ENCODE data around the gene IL36RN.

Gene IL36RN

GRCh38 chr2:113075030-113075429 lies 16.0 kb downstream of the IL36RN start:
- Histone ChIP-seq H3K27ac (ENCODE audit: low read length) (no peak overlapping the region), H3K27me3 (ENCODE audit: low read depth, low read length) (no peaks in the 10 kb centered on the region), H3K36me3 (ENCODE audit: control insufficient read depth in 1 of 2, insufficient read depth in 2 of 2, low read length in 2 of 2) (no peaks in the 10 kb centered on the region), H3K4me1 (ENCODE audit: control insufficient read depth in 1 of 2, insufficient read depth in 2 of 2, low read length in 2 of 2) (no peaks in the 10 kb centered on the region), H3K4me3 (ENCODE audit: low read depth in 1 of 2, low read length in 2 of 2) (no peak overlapping the region), H3K9me3 (ENCODE audit: control insufficient read depth in 1 of 2, low read length in 2 of 2) (no peaks in the 10 kb centered on the region)

GRCh38 chr2:113075600-113075999 lies 16.6 kb downstream of the IL36RN start:
- Histone ChIP-seq H3K27ac (ENCODE audit: low read length) (no peak overlapping the region), H3K36me3 (ENCODE audit: control insufficient read depth in 1 of 2, insufficient read depth in 2 of 2, low read length in 2 of 2) (no peaks in the 10 kb centered on the region), H3K9me3 (ENCODE audit: control insufficient read depth in 1 of 2, low read length in 2 of 2) (no peaks in the 10 kb centered on the region), H3K27me3 (ENCODE audit: low read depth, low read length) (no peaks in the 10 kb centered on the region), H3K4me1 (ENCODE audit: control insufficient read depth in 1 of 2, insufficient read depth in 2 of 2, low read length in 2 of 2) (no peaks in the 10 kb centered on the region), H3K4me3 (ENCODE audit: low read depth in 1 of 2, low read length in 2 of 2) (no peak overlapping the region)

GRCh38 chr2:113076954-113077669 lies 18.1 kb downstream of the IL36RN start:
- H3K4me1 ChIP-seq (ENCODE audit: control insufficient read depth in 1 of 2, insufficient read depth in 2 of 2, low read length in 2 of 2): no peaks in the 10 kb centered on the region
- H3K27me3 ChIP-seq (ENCODE audit: low read depth, low read length): no peaks in the 10 kb centered on the region
- no peaks in the 10 kb centered on the region for H3K9me3 ChIP-seq (ENCODE audit: control insufficient read depth in 1 of 2, low read length in 2 of 2)
- no peaks in the 10 kb centered on the region for H3K36me3 ChIP-seq (ENCODE audit: control insufficient read depth in 1 of 2, insufficient read depth in 2 of 2, low read length in 2 of 2)
- no peak overlapping the region for H3K4me3 ChIP-seq (ENCODE audit: low read depth in 1 of 2, low read length in 2 of 2)
- H3K27ac ChIP-seq (ENCODE audit: low read length): no peak overlapping the region

- no peak overlapping the region for H3K4me3 ChIP-seq (ENCODE audit: low read depth in 1 of 2, low read length in 2 of 2)
- H3K36me3 ChIP-seq (ENCODE audit: control insufficient read depth in 1 of 2, insufficient read depth in 2 of 2, low read length in 2 of 2): no peaks in the 10 kb centered on the region
- H3K9me3 ChIP-seq (ENCODE audit: control insufficient read depth in 1 of 2, low read length in 2 of 2): no peaks in the 10 kb centered on the region
- no peak overlapping the region for H3K27ac ChIP-seq (ENCODE audit: low read length)
- H3K4me1 ChIP-seq (ENCODE audit: control insufficient read depth in 1 of 2, insufficient read depth in 2 of 2, low read length in 2 of 2): no peaks in the 10 kb centered on the region
- no peaks in the 10 kb centered on the region for H3K27me3 ChIP-seq (ENCODE audit: low read depth, low read length)
These were observed 18.9 kb downstream of the IL36RN start for GRCh38 chr2:113077921-113078320.

GRCh38 chr2:113078350-113078839 lies 19.4 kb downstream of the IL36RN start:
- Histone ChIP-seq H3K27me3 (ENCODE audit: low read depth, low read length) (no peaks in the 10 kb centered on the region), H3K36me3 (ENCODE audit: control insufficient read depth in 1 of 2, insufficient read depth in 2 of 2, low read length in 2 of 2) (no peaks in the 10 kb centered on the region), H3K4me3 (ENCODE audit: low read depth in 1 of 2, low read length in 2 of 2) (no peak overlapping the region), H3K9me3 (ENCODE audit: control insufficient read depth in 1 of 2, low read length in 2 of 2) (no peaks in the 10 kb centered on the region), H3K27ac (ENCODE audit: low read length) (peak overlapping the region; percentile 32), H3K4me1 (ENCODE audit: control insufficient read depth in 1 of 2, insufficient read depth in 2 of 2, low read length in 2 of 2) (no peaks in the 10 kb centered on the region)

GRCh38 chr2:113079131-113079530 lies 20.1 kb downstream of the IL36RN start:
- H3K27ac ChIP-seq (ENCODE audit: low read length): no peak overlapping the region
- no peaks in the 10 kb centered on the region for H3K4me1 ChIP-seq (ENCODE audit: control insufficient read depth in 1 of 2, insufficient read depth in 2 of 2, low read length in 2 of 2)
- H3K36me3 ChIP-seq (ENCODE audit: control insufficient read depth in 1 of 2, insufficient read depth in 2 of 2, low read length in 2 of 2): no peaks in the 10 kb centered on the region
- H3K27me3 ChIP-seq (ENCODE audit: low read depth, low read length): no peaks in the 10 kb centered on the region
- no peak overlapping the region for H3K4me3 ChIP-seq (ENCODE audit: low read depth in 1 of 2, low read length in 2 of 2)
- H3K9me3 ChIP-seq (ENCODE audit: control insufficient read depth in 1 of 2, low read length in 2 of 2): no peaks in the 10 kb centered on the region

GRCh38 chr2:113080134-113080533 lies 21.1 kb downstream of the IL36RN start:
- no peak overlapping the region for H3K4me3 ChIP-seq (ENCODE audit: low read depth in 1 of 2, low read length in 2 of 2)
- H3K27me3 ChIP-seq (ENCODE audit: low read depth, low read length): no peaks in the 10 kb centered on the region
- no peaks in the 10 kb centered on the region for H3K9me3 ChIP-seq (ENCODE audit: control insufficient read depth in 1 of 2, low read length in 2 of 2)
- H3K4me1 ChIP-seq (ENCODE audit: control insufficient read depth in 1 of 2, insufficient read depth in 2 of 2, low read length in 2 of 2): no peaks in the 10 kb centered on the region
- no peak overlapping the region for H3K27ac ChIP-seq (ENCODE audit: low read length)
- no peaks in the 10 kb centered on the region for H3K36me3 ChIP-seq (ENCODE audit: control insufficient read depth in 1 of 2, insufficient read depth in 2 of 2, low read length in 2 of 2)

GRCh38 chr2:113081488-113082210 lies 22.7 kb downstream of the IL36RN start:
- Histone ChIP-seq H3K27ac (ENCODE audit: low read length) (no peak overlapping the region), H3K4me1 (ENCODE audit: control insufficient read depth in 1 of 2, insufficient read depth in 2 of 2, low read length in 2 of 2) (no peaks in the 10 kb centered on the region), H3K9me3 (ENCODE audit: control insufficient read depth in 1 of 2, low read length in 2 of 2) (no peaks in the 10 kb centered on the region), H3K4me3 (ENCODE audit: low read depth in 1 of 2, low read length in 2 of 2) (no peak overlapping the region), H3K27me3 (ENCODE audit: low read depth, low read length) (no peaks in the 10 kb centered on the region), H3K36me3 (ENCODE audit: control insufficient read depth in 1 of 2, insufficient read depth in 2 of 2, low read length in 2 of 2) (no peaks in the 10 kb centered on the region)

GRCh38 chr2:113083296-113083695 lies 24.3 kb downstream of the IL36RN start:
- Histone ChIP-seq H3K9me3 (ENCODE audit: control insufficient read depth in 1 of 2, low read length in 2 of 2) (peaks cover 0 to 2% of the 10 kb centered on the region in 2 donors), H3K4me1 (ENCODE audit: control insufficient read depth in 1 of 2, insufficient read depth in 2 of 2, low read length in 2 of 2) (no peaks in the 10 kb centered on the region), H3K27me3 (ENCODE audit: low read depth, low read length) (no peaks in the 10 kb centered on the region), H3K27ac (ENCODE audit: low read length) (no peak overlapping the region), H3K4me3 (ENCODE audit: low read depth in 1 of 2, low read length in 2 of 2) (no peak overlapping the region), H3K36me3 (ENCODE audit: control insufficient read depth in 1 of 2, insufficient read depth in 2 of 2, low read length in 2 of 2) (no peaks in the 10 kb centered on the region)

- no peak overlapping the region for H3K27ac ChIP-seq (ENCODE audit: low read length)
- no peaks in the 10 kb centered on the region for H3K27me3 ChIP-seq (ENCODE audit: low read depth, low read length)
- peaks cover 0 to 2% of the 10 kb centered on the region in 2 donors for H3K9me3 ChIP-seq (ENCODE audit: control insufficient read depth in 1 of 2, low read length in 2 of 2)
- no peak overlapping the region for H3K4me3 ChIP-seq (ENCODE audit: low read depth in 1 of 2, low read length in 2 of 2)
- no peaks in the 10 kb centered on the region for H3K36me3 ChIP-seq (ENCODE audit: control insufficient read depth in 1 of 2, insufficient read depth in 2 of 2, low read length in 2 of 2)
- no peaks in the 10 kb centered on the region for H3K4me1 ChIP-seq (ENCODE audit: control insufficient read depth in 1 of 2, insufficient read depth in 2 of 2, low read length in 2 of 2)
These were observed 25.4 kb downstream of the IL36RN start for GRCh38 chr2:113084249-113085000.

GRCh38 chr2:113085542-113085941 lies 26.5 kb downstream of the IL36RN start:
- no peak overlapping the region for H3K27ac ChIP-seq (ENCODE audit: low read length)
- no peaks in the 10 kb centered on the region for H3K36me3 ChIP-seq (ENCODE audit: control insufficient read depth in 1 of 2, insufficient read depth in 2 of 2, low read length in 2 of 2)
- H3K27me3 ChIP-seq (ENCODE audit: low read depth, low read length): no peaks in the 10 kb centered on the region
- no peak overlapping the region for H3K4me3 ChIP-seq (ENCODE audit: low read depth in 1 of 2, low read length in 2 of 2)
- H3K9me3 ChIP-seq (ENCODE audit: control insufficient read depth in 1 of 2, low read length in 2 of 2): peaks cover 0 to 2% of the 10 kb centered on the region in 2 donors
- no peaks in the 10 kb centered on the region for H3K4me1 ChIP-seq (ENCODE audit: control insufficient read depth in 1 of 2, insufficient read depth in 2 of 2, low read length in 2 of 2)
